DMS 273 (cell line): ENCODE measurements around the gene TMUB2.
"Not testable (repeated sequence)": the region's sequence is repeated elsewhere in the genome, so short reads cannot be mapped to it uniquely, and the experiment has no call there.

Experiments
- DNase-seq: peaks from one replicate; lab custom pipeline; 2025; ENCODE audit not compliant: unreplicated experiment; lab: John Stamatoyannopoulos, UW

Gene TMUB2

GRCh38 chr17:44218344-44219107 is 31.8 kb downstream of the TMUB2 start:
- DNase-seq: peak; percentile 97

GRCh38 chr17:44219108-44219615 is 32.4 kb downstream of the TMUB2 start:
- peak; percentile 93 for DNase-seq

- DNase-seq: peak; percentile 93
These were observed 32.9 kb downstream of the TMUB2 start, which contains the start of gene UBTF for GRCh38 chr17:44219616-44220212. TSS of gene UBTF (minus strand) at chr17:44219675. CDS start at chr17:44218229, 1,446 bp downstream.

- DNase-seq: peak; percentile 84
These were observed 33.7 kb downstream of the TMUB2 start for GRCh38 chr17:44220213-44221083.

- peak; percentile 97 for DNase-seq
These were observed 34.5 kb downstream of the TMUB2 start for GRCh38 chr17:44221084-44221861.

GRCh38 chr17:44221862-44222111 is 35.0 kb downstream of the TMUB2 start:
- DNase-seq: no peak

- peak; percentile 96 for DNase-seq
These were observed 35.5 kb downstream of the TMUB2 start for GRCh38 chr17:44222112-44222869.

- peak; percentile 86 for DNase-seq
These were observed 36.8 kb downstream of the TMUB2 start for GRCh38 chr17:44223541-44224071.

GRCh38 chr17:44229090-44229489 is 42.3 kb downstream of the TMUB2 start:
- no peak for DNase-seq

- no peak for DNase-seq
These were observed 43.4 kb downstream of the TMUB2 start for GRCh38 chr17:44230140-44230539.

- DNase-seq: no peak
These were observed 45.3 kb downstream of the TMUB2 start for GRCh38 chr17:44232061-44232460.

GRCh38 chr17:44233582-44233981 is 46.8 kb downstream of the TMUB2 start:
- no peak for DNase-seq

- DNase-seq: no peak
These were observed 48.8 kb downstream of the TMUB2 start for GRCh38 chr17:44235583-44235936.

- DNase-seq: no peak
These were observed 49.7 kb downstream of the TMUB2 start for GRCh38 chr17:44236444-44236991.

GRCh38 chr17:44237886-44238285 is 51.1 kb downstream of the TMUB2 start:
- not testable (repeated sequence) for DNase-seq

GRCh38 chr17:44241106-44241624 is 54.4 kb downstream of the TMUB2 start:
- no peak for DNase-seq
